CD4-positive, CD25-positive, alpha-beta regulatory T cell (primary cell): ENCODE data around the gene MND1. TPM values are rescaled to one million over a fixed set of nuclear protein-coding genes. Genes with fewer than 3 reads are reported as not detected.
"Not testable (repeated sequence)": the region's sequence is repeated elsewhere in the genome, so short reads cannot be mapped to it uniquely, and the experiment has no call there.

ENCODE experiments used
- ATAC-seq, 2 donors: fragments of 150-1000 bp; cut with Tn5 transposase; one replicate each; pipeline ENCODE4 v1.10.0; 2021; ENCODE audit warnings: low read depth in 2 of 2, moderate number of reproducible peaks in 2 of 2, moderate library complexity in 1 of 2
- DNase-seq, 3 donors: peaks; one replicate each; pipeline versions ENCODE4 v3.0.0 to v3.0.0-alpha.2; 2012 to 2022; ENCODE audit warnings: mixed read lengths in 1 of 3
- H3K27ac ChIP-seq: one replicate; pipeline ENCODE4 v1.7.0; 2013; ENCODE audit warnings: mild to moderate bottlenecking, low read length; ENCODE audit not compliant: insufficient read depth, poor library complexity, severe bottlenecking
- H3K27me3 ChIP-seq: one replicate; pipeline ENCODE4 v1.7.0; 2013; ENCODE audit warnings: low read length; ENCODE audit not compliant: control insufficient read depth, insufficient read depth
- H3K36me3 ChIP-seq: one replicate; pipeline ENCODE4 v1.7.0; 2013; ENCODE audit warnings: mild to moderate bottlenecking, low read length, moderate library complexity; ENCODE audit not compliant: control insufficient read depth, insufficient read depth
- H3K4me1 ChIP-seq: 2 replicates; pipeline ENCODE4 v1.7.0; 2013; ENCODE audit warnings: mild to moderate bottlenecking, low read length; ENCODE audit not compliant: insufficient read depth, control insufficient read depth, poor library complexity, severe bottlenecking
- H3K4me3 ChIP-seq: one replicate; pipeline ENCODE4 v1.7.0; 2013; ENCODE audit warnings: low read depth, mild to moderate bottlenecking, low read length, moderate library complexity
- H3K9me3 ChIP-seq, 2 experiments: 1 replicate in 1 of 2; 2 replicates in 1 of 2; pipeline ENCODE4 v1.7.0; 2013; ENCODE audit warnings: low read length in 2 of 2, mild to moderate bottlenecking in 1 of 2, moderate library complexity in 1 of 2; ENCODE audit not compliant: control insufficient read depth in 2 of 2
- H3K27ac Mint-ChIP-seq, 3 donors: one replicate each; pipeline ENCODE4 v1.8.0; 2020 to 2022; ENCODE audit warnings: mild to moderate bottlenecking in 3 of 3, mixed read lengths in 3 of 3, moderate library complexity in 2 of 3
- H3K27me3 Mint-ChIP-seq: one replicate; pipeline ENCODE4 v1.8.0; 2022; ENCODE audit warnings: mild to moderate bottlenecking, mixed read lengths
- H3K36me3 Mint-ChIP-seq: one replicate; pipeline ENCODE4 v1.8.0; 2020; ENCODE audit warnings: mixed read lengths
- H3K4me1 Mint-ChIP-seq, 4 donors: one replicate each; pipeline ENCODE4 v1.8.0; 2020 to 2022; ENCODE audit warnings: mixed read lengths in 4 of 4, mild to moderate bottlenecking in 1 of 4
- H3K4me3 Mint-ChIP-seq, 4 donors: one replicate each; pipeline ENCODE4 v1.8.0; 2020 to 2022; ENCODE audit warnings: mild to moderate bottlenecking in 4 of 4, mixed read lengths in 4 of 4, moderate library complexity in 3 of 4
- H3K9me3 Mint-ChIP-seq, 7 donors: one replicate each; pipeline ENCODE4 v1.8.0; 2020 to 2022; ENCODE audit warnings: mixed read lengths in 7 of 7, mild to moderate bottlenecking in 3 of 7, moderate library complexity in 2 of 7
- polyA plus RNA-seq, 4 donors: library from polyadenylated mRNA; unstranded; fragments of 300-500 nt; fragmentation: Illumina TruSeq; gene quantifications; one replicate each; pipeline ENCODE4 v1.2.3, GENCODE V29; 2021
- total RNA-seq: library from RNA; stranded (reverse); gene quantifications from one replicate; pipeline ENCODE4 v1.2.3, GENCODE V29; 2022

MND1 gene
- total and polyA plus RNA-seq, 5 donors from 2014 or later = 0.38 to 1.1 (median 0.79) TPM; not detected in 1

DNA sequence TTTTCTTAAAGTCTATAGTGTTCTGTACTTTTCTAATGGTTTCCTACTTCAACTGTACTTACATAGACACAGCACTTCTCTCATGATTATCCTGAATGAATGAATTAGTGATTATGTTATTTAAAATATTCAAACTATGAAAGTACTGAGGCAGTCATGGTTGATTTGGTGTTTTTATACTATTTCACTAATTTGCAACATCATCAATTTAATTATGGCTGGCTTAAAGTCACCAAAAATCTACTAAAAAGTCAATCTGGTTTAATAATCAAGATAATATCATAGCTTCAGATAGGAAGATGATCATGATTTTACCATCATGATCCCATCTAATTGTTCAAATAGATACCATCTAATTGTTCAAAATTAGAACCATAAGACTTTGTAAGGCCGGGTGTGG, 104.8 kb downstream of the MND1 start:
- peaks cover 8 to 35% (median 18%) of the 10 kb centered on the region in 4 donors for H3K4me1 Mint-ChIP-seq
- H3K4me1 ChIP-seq = peaks cover 14% of the 10 kb centered on the region
- H3K27ac Mint-ChIP-seq = peak overlapping the region in 2 of 3 donors; percentile 31 to 95
- no peaks in the 10 kb centered on the region for H3K36me3 ChIP-seq
- no peaks in the 10 kb centered on the region for H3K9me3 ChIP-seq
- no peak overlapping the region for H3K4me3 ChIP-seq
- no peak overlapping the region for H3K27ac ChIP-seq
- H3K9me3 Mint-ChIP-seq = peaks cover 0 to 1% (median 0%) of the 10 kb centered on the region in 7 donors
- ATAC-seq = no peak
- no peak for DNase-seq
- H3K27me3 Mint-ChIP-seq = no peaks in the 10 kb centered on the region
- H3K4me3 Mint-ChIP-seq = peak overlapping the region in 1 of 4 donors; percentile 4
- H3K36me3 Mint-ChIP-seq = no peaks in the 10 kb centered on the region
- no peaks in the 10 kb centered on the region for H3K27me3 ChIP-seq

DNA sequence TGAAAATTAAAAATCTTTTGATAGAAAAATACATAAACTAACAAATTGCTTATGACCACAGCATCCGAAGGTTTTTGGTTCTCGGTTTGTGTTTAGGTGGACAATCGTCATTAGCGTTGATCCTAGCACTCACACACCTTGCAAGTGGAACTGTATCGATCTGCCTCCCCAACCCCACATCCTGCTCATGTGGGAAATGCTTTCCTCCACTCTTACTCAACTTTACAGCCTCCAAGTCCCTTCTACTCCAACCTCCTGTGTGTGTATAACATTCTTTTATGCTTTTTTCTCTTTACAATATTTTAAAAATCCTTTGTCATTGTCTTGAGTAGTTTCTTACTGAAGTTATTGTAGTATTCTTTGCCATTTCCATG, 106.0 kb downstream of the MND1 start:
- H3K9me3 ChIP-seq = no peaks in the 10 kb centered on the region
- H3K4me3 ChIP-seq = peak overlapping the region; percentile 49
- Mint-ChIP-seq H3K4me3 (peak overlapping the region in 3 of 4 donors; percentile 27 to 83 (median 66)), H3K27me3 (no peaks in the 10 kb centered on the region), H3K4me1 (peaks cover 8 to 35% (median 18%) of the 10 kb centered on the region in 4 donors), H3K9me3 (peaks cover 0 to 1% (median 0%) of the 10 kb centered on the region in 7 donors), H3K36me3 (no peaks in the 10 kb centered on the region), H3K27ac (peak overlapping the region; percentile 78 to 95 (median 88))
- no peaks in the 10 kb centered on the region for H3K36me3 ChIP-seq
- ATAC-seq = peak; percentile 59 to 62
- H3K4me1 ChIP-seq = peaks cover 14% of the 10 kb centered on the region
- peak overlapping the region; percentile 63 for H3K27ac ChIP-seq
- H3K27me3 ChIP-seq = no peaks in the 10 kb centered on the region
- DNase-seq = peak in 1 of 3 donors; percentile 60

DNA sequence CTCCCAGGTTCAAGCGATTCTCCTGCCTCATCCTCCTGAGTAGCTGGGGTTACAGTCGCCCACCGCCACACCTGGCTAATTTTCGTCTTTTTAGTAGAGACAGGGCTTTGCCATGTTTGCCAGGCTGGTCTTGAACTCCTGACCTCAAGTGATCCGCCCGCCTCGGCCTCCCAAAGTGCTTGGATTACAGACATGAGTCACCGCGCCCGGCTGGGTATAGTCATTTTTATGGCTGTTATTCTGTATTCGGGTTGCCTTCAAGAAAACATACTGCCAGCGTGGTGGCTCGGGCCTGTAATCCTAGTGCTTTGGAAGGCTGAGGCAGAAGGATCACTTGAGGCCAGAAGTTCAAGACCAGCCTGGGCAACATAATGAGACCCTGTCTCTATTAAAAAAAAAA, 106.7 kb downstream of the MND1 start:
- peaks cover 8 to 35% (median 18%) of the 10 kb centered on the region in 4 donors for H3K4me1 Mint-ChIP-seq
- H3K27me3 ChIP-seq, H3K27ac Mint-ChIP-seq, H3K9me3 Mint-ChIP-seq, H3K27ac ChIP-seq, ATAC-seq, H3K4me3 Mint-ChIP-seq, H3K4me3 ChIP-seq, H3K36me3 Mint-ChIP-seq, H3K36me3 ChIP-seq, H3K27me3 Mint-ChIP-seq, DNase-seq, H3K9me3 ChIP-seq: not testable (repeated sequence)
- peaks cover 14% of the 10 kb centered on the region for H3K4me1 ChIP-seq

DNA sequence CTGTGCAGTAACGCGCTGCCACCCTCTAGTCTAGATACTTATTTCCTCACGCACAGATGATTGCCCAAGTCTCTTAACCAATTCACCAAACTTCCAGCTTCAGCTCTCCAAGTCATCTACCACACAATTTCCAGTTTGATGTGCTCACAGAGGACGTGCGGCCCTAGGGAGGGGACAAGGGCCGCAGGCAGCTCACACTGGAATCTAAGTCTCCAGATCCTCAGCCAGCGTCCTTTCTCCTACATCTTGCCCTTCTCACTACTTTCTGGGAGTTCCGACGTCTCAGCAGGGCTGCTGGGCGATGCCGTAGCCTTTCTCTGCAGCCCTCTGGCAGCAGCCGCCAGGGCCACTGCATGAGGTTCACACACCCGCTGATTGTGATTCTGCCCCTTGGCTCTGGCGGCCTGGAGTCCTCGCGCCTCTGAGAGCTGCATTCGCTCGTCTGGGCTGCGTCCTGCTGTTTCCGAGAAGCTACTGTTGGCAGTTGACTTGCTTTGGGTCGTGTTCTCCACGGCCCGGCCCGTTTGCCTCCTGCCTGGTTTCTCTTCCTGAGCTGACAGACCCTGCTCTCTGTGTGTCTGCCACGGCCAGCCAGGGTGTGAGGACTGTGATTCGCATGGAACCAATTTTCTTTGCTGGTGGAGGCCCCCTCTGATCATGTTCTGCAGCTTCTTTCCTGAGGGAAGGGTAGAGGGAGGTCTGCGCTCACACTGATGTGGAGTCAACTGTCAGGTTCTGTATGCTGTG, 107.6 kb downstream of the MND1 start:
- Mint-ChIP-seq H3K27me3 (no peaks in the 10 kb centered on the region), H3K4me3 (peak overlapping the region in 2 of 4 donors; percentile 5 to 43)
- no peak for ATAC-seq

DNA sequence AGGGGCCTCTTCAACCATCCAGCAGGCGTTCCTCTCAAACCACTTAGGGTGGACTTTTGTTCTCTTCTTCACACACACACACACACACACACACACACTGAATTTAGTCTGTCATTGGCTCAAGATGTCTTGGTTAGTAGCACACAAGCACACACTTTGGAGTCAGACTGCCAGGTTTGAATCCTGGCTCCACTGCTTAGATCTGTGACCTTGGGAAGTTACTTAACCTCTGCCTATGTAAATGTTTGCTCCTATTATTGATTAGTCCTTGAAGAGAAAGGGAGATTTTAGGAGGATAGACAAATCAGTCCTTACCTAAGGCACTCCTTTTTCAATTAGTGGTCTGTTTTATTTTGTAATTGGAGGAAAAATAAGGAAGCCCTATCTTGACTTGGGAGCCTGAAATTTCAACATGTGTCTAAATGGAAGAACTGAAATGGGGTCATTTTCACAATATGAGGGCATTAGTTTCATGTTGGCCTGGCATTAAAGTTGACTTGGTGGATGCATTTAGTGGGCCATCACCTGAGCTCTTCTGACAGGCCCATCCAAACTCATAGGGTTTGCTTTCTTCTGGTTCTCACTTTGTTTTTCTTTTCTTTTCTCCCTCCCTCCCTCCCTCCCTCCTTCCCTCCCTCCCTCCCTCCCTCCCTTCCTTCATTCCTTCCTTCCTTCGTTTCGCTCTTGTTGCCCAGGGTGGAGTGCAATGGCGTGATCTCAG, 108.3 kb downstream of the MND1 start:
- ATAC-seq = no peak
- H3K9me3 Mint-ChIP-seq = peaks cover 0 to 1% (median 0%) of the 10 kb centered on the region in 7 donors
- H3K4me3 Mint-ChIP-seq = no peak overlapping the region
- no peak overlapping the region for H3K27ac Mint-ChIP-seq
- H3K4me1 Mint-ChIP-seq = peaks cover 8 to 35% (median 18%) of the 10 kb centered on the region in 4 donors
- Histone ChIP-seq H3K4me1 (peaks cover 14% of the 10 kb centered on the region), H3K9me3 (no peaks in the 10 kb centered on the region), H3K27me3 (no peaks in the 10 kb centered on the region), H3K36me3 (no peaks in the 10 kb centered on the region), H3K4me3 (no peak overlapping the region), H3K27ac (no peak overlapping the region)
- H3K27me3 Mint-ChIP-seq = peaks cover 6% of the 10 kb centered on the region
- H3K36me3 Mint-ChIP-seq = no peaks in the 10 kb centered on the region
- DNase-seq = no peak

More for the DNA sequence above, 107.6 kb downstream of the MND1 start:
- H3K36me3 Mint-ChIP-seq = no peaks in the 10 kb centered on the region
- Histone ChIP-seq H3K4me1 (peaks cover 14% of the 10 kb centered on the region), H3K36me3 (no peaks in the 10 kb centered on the region), H3K9me3 (no peaks in the 10 kb centered on the region), H3K27ac (no peak overlapping the region), H3K4me3 (no peak overlapping the region), H3K27me3 (no peaks in the 10 kb centered on the region)
- no peak for DNase-seq
- peaks cover 8 to 35% (median 18%) of the 10 kb centered on the region in 4 donors for H3K4me1 Mint-ChIP-seq
- peak overlapping the region in 2 of 3 donors; percentile 36 to 43 for H3K27ac Mint-ChIP-seq
- peaks cover 0 to 1% (median 0%) of the 10 kb centered on the region in 7 donors for H3K9me3 Mint-ChIP-seq

DNA sequence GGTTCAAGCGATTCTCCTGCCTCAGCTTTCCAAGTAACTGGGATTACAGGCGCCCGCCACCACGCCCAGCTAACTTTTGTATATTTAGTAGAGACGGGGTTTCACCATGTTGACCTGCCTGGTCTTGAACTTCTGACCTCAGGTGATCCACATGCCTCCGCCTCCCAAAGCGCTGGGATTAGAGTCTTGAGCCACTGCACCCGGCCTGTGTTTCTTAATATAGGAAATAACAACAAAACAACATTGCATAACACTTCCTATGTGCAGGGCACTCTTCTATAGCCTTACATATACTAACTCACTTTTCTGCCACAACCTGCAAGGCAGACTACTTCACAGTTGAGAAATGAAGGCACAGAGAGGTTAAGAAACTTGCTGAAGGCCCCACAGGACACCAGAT, 108.9 kb downstream of the MND1 start:
- no peaks in the 10 kb centered on the region for H3K36me3 ChIP-seq
- peaks cover 9% of the 10 kb centered on the region for H3K27me3 Mint-ChIP-seq
- H3K27ac Mint-ChIP-seq = no peak overlapping the region
- ATAC-seq (no peak), DNase-seq (no peak)
- peaks cover 0 to 1% (median 0%) of the 10 kb centered on the region in 7 donors for H3K9me3 Mint-ChIP-seq
- no peak overlapping the region for H3K27ac ChIP-seq
- H3K4me1 ChIP-seq = peaks cover 14% of the 10 kb centered on the region
- H3K36me3 Mint-ChIP-seq = no peaks in the 10 kb centered on the region
- H3K9me3 ChIP-seq = no peaks in the 10 kb centered on the region
- H3K4me1 Mint-ChIP-seq = peaks cover 8 to 35% (median 18%) of the 10 kb centered on the region in 4 donors
- no peaks in the 10 kb centered on the region for H3K27me3 ChIP-seq
- H3K4me3 Mint-ChIP-seq = no peak overlapping the region
- no peak overlapping the region for H3K4me3 ChIP-seq

DNA sequence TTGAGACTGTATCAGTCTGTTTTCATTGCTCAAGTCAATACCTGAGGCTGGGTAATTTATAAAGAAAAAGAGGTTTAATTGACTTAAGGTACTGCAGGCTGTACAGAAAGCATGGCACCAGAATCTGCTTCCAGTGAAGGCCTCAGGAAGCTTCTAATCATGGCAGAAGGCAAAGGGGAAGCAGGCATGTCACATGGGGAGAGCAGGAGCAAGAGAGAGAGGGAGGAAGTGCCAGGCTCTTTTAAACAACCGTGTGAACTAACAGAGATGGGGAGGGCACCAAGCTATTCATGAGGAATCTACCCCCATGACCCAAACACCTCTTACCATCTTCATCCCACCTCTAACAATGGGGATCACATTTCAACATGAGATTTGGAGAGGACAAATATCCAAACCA, 114.5 kb downstream of the MND1 start:
- peaks cover 0 to 9% (median 4%) of the 10 kb centered on the region in 4 donors for H3K4me1 Mint-ChIP-seq
- H3K27ac ChIP-seq = no peak overlapping the region
- H3K36me3 Mint-ChIP-seq = no peaks in the 10 kb centered on the region
- H3K9me3 Mint-ChIP-seq = peaks cover 0 to 2% (median 0%) of the 10 kb centered on the region in 7 donors
- DNase-seq (no peak), ATAC-seq (no peak)
- no peaks in the 10 kb centered on the region for H3K4me1 ChIP-seq
- H3K4me3 Mint-ChIP-seq = no peak overlapping the region
- no peaks in the 10 kb centered on the region for H3K36me3 ChIP-seq
- peaks cover 9% of the 10 kb centered on the region for H3K27me3 Mint-ChIP-seq
- H3K4me3 ChIP-seq = no peak overlapping the region
- peak overlapping the region in 1 of 3 donors; percentile 10 for H3K27ac Mint-ChIP-seq
- no peaks in the 10 kb centered on the region for H3K27me3 ChIP-seq
- no peaks in the 10 kb centered on the region for H3K9me3 ChIP-seq
